ENCODE measurements around the gene PTGDR2. TPM values are rescaled to one million over a fixed set of nuclear protein-coding genes. Genes with fewer than 3 reads are reported as not detected.
A peak's percentile ranks its signal among the peaks of the same experiment; 100 is the strongest.

The PTGDR2 gene
- total RNA-seq, 1 donor from 2014 or later, result not detected

- DNase-seq (ENCODE audit: low read depth in 2 of 2), result no peak
These were observed 18.9 kb upstream of the PTGDR2 start for GRCh38 chr11:60874421-60875365.

GRCh38 chr11:60873533-60873932, 17.8 kb upstream of the PTGDR2 start:
- no peak for DNase-seq (ENCODE audit: low read depth in 2 of 2)

DNA sequence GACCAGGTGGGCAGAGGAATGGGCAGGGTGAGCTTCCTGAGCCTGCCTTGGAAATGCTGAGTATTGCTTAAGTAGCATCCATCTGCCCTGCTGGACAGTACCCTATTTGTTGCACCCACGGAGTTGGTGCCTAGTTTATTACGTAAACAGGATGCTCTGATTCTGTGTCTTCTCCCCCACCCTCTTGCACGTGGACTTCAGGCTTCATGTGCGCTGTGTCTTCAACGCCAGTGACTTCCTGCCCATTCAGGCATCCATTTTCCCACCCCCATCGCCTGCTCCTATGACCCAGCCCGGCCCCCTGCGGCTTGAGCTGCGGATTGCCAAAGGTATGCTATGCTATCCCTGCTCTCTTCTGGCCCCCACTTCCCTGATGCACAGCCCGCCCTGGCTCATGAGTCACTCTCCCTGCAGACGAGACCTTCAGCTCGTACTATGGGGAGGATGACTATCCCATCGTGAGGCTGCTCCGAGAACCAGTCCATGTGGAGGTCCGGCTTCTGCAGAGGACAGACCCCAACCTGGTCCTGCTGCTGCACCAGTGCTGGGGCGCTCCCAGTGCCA, 17.3 kb upstream of the PTGDR2 start:
- DNase-seq (ENCODE audit: low read depth in 2 of 2), result peak in 1 of 2 donors; percentile 44

- no peak for DNase-seq (ENCODE audit: low read depth in 2 of 2)
These were observed 16.6 kb upstream of the PTGDR2 start for GRCh38 chr11:60872124-60872960.

GRCh38 chr11:60871378-60872061, 15.8 kb upstream of the PTGDR2 start:
- no peak for DNase-seq (ENCODE audit: low read depth in 2 of 2)

- no peak for DNase-seq (ENCODE audit: low read depth in 2 of 2)
These were observed 15.1 kb upstream of the PTGDR2 start for GRCh38 chr11:60870733-60871377.

DNA sequence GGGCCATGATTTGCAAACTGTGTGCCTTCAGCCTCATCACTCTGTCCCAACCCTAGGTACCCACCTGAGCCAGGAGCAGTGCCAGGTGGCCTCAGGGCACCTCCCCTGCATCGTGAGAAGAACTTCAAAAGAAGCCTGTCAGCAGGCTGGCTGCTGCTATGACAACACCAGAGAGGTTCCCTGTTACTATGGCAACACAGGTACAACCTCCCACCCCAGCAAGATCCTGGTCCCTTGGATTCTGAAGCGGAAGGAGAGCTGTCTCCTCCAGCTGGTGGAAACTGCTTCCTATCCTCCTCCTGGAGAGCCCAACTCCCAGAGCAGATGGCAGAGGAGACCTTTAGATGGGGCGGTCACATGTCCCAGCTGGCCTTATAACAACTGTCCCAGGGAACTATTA, 14.5 kb upstream of the PTGDR2 start:
- no peak for DNase-seq (ENCODE audit: low read depth in 2 of 2)

GRCh38 chr11:60869451-60869825, 13.7 kb upstream of the PTGDR2 start:
- no peak for DNase-seq (ENCODE audit: low read depth in 2 of 2)

DNA sequence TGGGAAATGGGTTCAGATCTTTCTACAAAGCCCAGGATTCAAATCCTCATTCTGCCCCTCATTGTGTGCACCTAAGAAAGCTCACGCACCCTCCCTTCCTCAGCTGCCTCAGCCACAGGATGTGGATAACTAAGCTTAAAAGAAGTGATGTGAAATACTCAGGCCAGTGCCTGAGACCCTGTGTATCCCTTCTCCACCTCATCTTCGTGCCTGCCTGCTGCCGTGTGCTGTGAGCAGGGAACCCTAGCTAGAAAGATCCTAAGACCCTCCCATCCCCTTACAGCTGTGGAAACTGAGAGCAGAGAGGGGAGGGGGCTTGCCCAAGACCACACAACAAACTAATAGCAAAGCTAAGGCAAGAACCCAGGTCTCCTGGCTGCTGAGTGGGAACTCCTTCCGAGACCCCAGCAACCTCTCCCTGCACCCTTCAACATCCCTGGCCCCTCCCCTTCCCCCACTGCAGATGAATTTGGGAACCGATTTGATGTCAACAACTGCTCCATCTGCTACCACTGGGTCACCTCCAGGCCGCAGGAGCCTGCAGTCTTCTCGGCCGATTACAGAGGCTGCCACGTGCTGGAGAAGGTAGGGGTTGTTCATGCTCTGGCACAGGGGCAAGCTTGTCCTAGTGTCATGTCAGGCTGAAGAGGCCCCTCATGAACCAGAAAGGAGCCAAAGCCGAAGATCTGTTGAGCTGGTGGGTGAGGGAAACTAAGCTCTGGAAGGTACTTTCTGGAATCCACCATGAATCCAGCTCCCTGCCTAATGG, 13.1 kb upstream of the PTGDR2 start:
- no peak for DNase-seq (ENCODE audit: low read depth in 2 of 2)

DNA sequence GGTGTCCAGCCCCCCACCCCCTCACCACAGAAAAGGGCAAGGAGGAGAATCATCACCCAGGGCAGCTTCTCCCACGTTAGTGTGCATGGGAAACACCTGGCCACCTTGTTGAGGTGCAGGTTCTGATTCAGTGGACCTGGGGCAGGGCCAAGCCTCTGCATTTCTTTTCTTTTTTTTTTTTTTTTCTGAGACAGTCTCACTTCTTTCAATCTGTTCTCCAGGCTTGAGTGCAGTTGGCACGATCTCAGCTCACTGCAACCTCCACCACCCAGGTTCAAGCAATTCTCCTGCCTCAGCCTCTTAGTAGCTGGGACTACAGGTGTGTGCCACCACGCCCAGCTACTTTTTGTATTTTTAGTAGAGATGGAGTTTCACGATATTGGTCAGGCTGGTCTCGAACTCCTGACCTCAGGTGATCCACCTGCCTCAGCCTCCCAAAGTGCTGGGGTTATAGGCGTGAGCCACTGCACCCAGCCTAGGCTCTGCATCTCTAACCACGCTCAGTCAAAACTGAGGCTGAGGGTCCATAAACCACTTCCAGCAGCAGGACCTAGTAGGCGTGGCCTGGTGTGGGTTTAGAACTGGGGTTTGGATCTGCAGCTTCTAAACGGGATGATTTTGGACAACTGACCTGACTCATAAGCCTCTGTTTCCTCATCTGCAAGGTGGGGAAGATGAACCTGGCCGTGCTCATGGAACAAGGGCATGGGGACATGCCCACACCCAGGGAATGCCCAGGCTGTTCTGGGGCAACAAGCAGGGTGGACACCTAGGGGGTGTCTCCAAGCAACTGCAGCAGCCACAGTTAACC, 12.3 kb upstream of the PTGDR2 start:
- DNase-seq (ENCODE audit: low read depth in 2 of 2), result no peak

GRCh38 chr11:60866911-60867870, 11.4 kb upstream of the PTGDR2 start, which contains the start of gene ZP1:
Gene ZP1, plus strand, starts transcription at chr11:60867542. Its CDS starts 20 bp downstream, at chr11:60867562.
- DNase-seq (ENCODE audit: low read depth in 2 of 2), result no peak

DNA sequence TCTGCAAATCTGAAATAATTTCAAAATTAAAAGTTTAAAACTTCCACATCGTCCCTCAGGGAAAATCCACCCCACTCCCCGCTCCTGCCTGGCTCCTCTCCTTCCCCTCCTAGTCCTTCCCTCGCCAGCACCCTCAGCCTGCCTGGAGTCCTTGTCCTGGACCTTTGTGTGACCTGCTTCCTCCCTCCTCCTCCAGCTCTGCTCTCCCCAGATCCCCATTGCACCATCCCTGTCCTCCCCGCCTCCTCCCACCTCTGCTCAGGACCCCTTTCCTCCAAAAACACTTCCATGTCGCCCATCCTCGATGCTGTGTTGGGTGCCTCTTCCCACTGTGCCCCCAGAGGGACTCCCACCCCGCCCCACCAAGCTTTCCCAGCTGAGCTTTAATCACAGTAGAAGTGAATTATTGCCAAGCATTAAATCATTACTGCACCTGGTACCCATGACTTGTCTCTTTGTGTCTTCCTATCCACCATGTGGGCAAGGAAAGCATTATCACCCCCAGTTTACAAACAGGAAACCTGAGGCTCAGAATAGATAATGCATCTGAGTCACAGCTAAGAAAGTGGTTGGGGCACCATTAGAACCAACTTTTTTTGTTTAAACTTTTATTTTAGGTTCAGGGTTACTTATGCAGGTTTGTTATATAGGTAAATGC, 9.2 kb upstream of the PTGDR2 start:
- DNase-seq (ENCODE audit: low read depth in 2 of 2), result no peak

DNA sequence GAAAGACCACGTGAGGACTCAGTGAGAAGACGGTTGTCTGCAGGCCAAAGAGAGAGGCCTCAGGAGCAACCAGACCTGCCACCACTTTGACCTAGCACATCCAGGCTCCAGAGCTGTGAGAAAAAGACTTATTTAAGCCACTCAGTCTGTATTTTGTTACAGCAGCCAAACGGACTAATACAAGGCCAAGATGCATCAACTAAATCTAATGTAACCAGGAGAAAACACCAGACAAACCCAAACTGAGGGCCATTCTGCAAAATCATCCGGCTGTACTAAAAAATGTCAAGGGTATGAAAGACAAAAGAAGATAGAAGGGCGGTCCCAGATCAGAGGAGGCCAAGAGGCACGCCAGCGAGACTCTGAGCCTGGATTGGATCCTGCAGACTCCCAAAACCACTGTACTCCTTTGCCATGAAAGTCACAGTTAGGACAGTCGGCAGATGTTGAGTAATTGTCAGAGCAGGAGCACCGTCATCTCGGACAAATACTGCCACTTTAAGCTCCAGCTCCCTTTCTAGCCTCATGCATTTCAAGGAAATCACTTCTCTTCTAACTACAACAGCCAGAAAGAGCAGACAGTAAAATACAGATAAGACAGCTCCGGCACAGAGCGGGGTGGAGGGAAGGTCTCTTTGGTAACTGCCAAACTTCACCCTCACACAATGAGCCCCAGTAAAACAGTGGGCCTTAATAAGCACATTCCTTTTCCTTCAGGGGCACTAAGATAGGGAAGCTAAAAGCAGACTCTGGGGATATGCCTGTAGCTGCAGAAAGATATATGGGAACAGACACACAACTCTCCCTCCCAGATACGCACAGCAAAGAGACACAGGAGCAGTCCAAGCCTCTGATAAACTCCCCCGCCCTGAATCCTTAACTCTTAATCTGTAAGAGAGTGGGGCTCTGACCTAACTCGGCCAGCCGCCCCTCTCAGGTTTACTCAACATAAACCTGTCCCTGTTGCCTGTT, 8.1 kb upstream of the PTGDR2 start:
- DNase-seq (ENCODE audit: low read depth in 2 of 2), result no peak

GRCh38 chr11:60862171-60862570, 6.4 kb upstream of the PTGDR2 start:
- no peak for DNase-seq (ENCODE audit: low read depth in 2 of 2)

DNA sequence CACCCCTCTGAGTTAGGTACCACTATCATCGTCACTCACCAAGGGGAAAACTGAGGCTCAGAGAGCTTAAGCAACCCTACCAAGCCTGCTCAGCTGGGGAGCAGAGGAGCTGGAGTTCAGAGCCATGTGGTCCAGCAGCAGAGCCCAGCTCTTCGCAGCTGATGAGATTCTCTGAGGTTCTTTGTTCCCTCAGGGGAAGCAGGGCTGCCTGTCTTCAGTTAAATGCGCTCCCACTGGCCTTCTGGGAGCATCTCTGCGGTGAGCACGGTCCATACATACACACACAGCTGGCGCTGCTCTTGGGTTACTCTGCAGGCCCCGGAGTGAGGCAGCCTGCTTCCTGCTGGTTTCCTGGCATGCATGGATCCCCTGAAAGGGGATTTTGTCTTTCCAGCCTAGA, 5.2 kb upstream of the PTGDR2 start:
- peak in 1 of 2 donors; percentile 14 for DNase-seq (ENCODE audit: low read depth in 2 of 2)

- DNase-seq (ENCODE audit: low read depth in 2 of 2), result no peak
These were observed 4.0 kb upstream of the PTGDR2 start for GRCh38 chr11:60859616-60860250.

All from dermis microvascular lymphatic vessel endothelial cell (primary cell).